GM15510 (cell line): ENCODE results near the gene CD163L1.

Experiments
- POLR2A ChIP-seq: IDR thresholded peaks from 3 replicates; pipeline ENCODE4 v1.6.1; 2011; ENCODE audit warnings: borderline replicate concordance; ENCODE audit not compliant: insufficient read length; ENCODE audit errors: extremely low read depth

CD163L1 gene

DNA sequence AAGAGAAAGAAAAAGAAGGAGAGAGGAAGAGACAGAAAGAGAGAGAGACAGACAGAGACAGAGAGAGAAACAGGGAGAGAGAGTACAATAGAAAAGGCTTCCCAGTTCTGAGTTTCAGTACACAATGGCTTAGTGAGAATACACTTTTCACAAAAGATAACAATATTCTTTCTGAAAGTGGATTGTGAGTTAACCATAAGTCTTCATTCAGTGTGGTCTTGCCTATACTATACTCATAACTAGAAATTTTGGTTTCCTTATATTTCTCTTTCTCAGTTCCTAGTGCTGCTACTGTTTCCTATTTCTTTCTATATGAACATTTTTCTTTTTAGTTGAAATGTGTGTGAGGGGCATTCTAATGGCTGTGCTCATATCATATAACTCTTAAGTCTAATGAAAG, 9.3 kb downstream of the CD163L1 start:
- TF ChIP-seq POLR2A = no peak

DNA sequence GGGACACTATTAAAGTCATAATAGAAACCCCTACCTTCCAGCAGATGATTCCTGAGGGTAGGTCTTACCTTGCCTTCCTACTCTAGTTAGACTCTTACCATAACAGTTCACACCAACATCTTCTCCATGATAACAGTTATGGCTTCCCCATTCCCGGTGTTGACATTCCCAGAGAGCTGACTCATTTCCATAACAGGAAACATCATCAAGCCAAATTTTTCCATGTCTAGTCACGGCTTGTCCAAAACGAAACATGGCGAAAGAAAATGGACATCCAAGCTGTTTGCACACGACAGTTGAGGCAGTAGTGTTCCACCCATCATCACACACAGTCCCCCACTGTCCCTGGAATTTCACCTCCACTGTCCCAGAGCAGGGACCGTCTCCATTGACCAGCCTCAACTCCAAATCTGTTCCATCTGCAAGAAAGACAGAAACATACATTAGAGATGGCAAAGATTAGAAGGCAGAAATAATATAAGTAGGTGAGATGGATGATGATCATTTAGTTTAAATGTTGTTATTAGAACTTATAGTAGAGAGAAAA, 10.6 kb downstream of the CD163L1 start:
- TF ChIP-seq POLR2A = no peak

DNA sequence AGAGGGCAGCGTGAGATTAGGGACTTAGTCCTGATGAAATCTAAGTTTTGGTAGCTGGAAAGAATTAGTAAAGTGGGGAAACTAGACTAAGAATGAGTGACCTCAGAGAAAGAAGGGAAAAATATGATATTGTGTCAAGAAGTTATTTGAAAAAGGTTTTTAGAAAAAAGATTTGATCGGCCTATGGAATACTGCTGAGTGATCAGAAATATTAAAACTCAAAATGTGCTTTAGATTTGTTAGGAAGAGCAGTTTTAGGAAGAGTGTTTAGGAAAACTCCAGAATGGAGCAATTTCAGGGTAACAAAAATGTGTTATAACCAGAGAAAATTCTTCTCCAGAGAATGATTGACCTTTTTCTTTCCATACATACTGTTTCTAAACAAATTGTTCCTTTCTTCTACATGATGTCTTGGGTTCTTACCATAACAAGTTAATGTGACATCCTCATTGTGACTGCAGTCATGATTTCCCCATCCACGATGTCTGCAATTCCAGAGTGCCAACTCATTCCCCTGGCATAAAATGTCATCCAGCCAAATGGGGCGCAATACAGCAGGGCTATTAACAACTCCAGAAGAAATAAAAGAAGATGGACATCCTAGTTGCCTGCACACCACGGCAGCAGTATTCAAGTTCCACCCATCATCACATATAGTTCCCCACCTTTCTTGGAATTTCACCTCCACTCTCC, 11.8 kb downstream of the CD163L1 start:
- TF ChIP-seq POLR2A = no peak

DNA sequence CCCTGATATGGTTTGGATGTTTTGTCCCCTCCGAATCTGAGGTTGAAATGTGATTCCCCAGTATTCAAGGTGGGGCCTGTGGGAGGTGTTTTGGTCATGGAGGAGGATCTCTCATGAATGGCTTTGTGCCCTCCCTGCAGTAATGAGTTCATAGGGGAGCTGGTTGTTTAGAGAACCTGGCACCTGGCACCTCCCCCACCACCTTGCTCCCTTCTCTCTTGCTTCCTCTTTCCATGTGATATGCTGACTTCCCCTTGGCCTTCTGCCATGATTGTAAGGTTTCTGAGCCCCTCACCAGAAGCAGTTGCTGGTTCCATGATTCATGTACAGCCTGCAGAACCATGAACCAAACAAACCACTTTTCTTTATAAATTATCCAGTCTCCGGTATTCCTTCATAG, 32.6 kb downstream of the CD163L1 start:
- no peak for TF ChIP-seq POLR2A

DNA sequence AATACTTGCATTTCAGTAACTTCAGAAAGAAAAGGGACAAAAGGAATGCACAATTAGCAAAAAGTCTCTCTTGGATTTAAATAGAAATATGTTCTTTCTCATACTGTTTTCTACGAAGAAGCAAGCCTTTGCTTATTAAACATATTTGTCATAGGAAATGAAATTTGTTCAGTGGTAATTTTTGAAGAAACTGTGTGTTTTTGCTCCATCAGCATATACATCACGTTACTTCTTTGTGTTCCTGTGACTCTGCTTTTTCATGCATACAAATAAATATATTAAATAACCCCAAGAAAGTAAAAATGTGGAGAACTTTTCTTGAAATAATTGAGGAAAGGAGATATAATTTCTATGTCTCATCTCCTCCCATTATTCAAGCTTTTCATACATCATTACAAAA, 39.7 kb downstream of the CD163L1 start:
- no peak for TF ChIP-seq POLR2A

DNA sequence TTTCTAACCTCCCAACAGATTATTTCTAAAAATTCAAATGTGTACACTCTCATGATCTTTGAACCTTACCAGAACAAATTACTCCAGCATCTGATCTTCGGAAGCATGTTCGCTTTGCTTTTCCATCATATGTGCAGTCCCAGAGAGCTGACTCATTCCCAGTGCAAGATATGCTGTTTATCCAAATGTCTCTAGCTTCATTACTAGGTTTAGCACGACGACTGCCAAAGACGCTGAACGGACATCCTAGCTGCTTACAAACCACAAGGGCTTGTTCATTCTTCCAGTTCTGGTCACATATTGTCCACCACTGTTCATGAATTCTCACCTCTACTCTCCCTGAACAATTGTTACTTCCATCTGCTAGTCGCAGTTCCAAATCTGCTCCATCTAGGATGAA, 40.5 kb downstream of the CD163L1 start:
- TF ChIP-seq POLR2A = no peak

DNA sequence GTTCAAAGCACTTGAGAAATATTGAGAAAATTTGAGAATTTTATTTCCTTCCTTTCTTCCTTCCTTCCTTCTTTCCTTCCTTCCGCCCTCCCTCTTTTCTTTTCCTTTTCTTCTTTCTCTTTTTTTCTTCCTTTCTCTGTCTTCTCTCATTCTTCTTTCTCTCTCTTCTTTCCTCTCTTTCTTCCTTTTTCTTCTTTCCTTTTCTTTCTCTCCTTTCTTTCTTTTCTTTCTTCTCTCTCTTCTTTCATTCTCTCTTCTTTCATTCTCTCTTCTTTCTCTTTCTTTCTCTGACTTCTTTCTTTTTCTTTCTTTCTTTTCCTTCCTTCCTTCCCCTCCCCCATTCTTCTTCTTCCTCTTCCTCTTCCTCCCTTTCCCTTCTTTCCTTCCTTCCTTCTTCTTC, 44.9 kb downstream of the CD163L1 start:
- no peak for TF ChIP-seq POLR2A

DNA sequence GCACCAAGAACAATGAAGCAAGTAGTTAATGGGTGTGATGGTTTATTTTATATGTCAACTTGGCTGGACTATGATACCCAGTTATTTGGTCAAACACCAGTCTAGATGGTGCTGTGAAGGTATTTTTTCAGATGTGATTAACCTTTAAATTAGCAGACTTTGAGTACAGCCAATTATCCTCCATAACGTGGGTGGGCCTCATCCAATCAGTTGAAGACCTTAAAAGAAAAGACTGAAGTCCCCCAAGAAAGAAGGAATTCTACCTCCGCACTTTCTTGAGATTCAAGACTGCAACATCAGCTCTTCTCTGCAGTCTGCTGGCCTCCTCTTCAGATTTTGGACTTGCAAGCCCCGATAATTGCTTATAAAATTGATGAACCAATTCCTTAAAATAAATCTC, 47.5 kb downstream of the CD163L1 start:
- TF ChIP-seq POLR2A = no peak

DNA sequence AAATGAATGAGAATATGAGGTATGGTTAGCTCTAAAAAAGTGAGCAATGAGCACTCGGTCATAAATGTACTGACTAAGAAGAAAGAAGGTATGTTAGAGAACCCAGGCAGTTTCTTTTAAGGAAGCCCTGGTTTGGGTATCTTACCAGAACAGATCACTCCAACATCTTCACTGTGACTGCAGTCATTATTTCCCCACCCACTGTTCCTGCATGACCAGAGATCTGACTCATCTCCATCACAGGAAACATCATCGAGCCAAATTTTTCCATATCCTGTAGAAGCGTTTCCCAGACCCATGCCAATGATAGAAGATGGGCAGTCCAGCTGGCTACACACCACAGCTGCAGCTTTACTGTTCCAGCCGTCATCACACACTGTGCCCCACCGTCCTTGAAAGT, 48.0 kb downstream of the CD163L1 start:
- no peak for TF ChIP-seq POLR2A

DNA sequence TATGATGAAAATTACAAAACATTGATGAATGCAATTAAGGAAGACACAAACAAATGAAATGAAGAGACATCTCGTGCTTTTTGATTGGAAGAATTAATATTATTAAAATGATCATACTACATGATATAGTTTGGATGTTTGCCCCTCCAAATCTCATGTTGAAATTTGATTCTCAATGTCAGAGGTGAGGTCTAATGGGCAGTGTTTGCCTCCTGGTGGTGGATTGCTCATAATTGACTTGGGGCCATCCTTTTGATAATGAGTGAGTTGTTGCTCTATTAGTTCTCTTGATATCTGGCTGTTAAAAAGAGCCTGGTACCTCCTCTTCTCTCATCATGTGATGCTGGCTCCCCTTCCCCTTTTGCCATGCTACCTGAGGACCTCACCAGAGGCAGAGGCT, 56.7 kb downstream of the CD163L1 start:
- TF ChIP-seq POLR2A = no peak

DNA sequence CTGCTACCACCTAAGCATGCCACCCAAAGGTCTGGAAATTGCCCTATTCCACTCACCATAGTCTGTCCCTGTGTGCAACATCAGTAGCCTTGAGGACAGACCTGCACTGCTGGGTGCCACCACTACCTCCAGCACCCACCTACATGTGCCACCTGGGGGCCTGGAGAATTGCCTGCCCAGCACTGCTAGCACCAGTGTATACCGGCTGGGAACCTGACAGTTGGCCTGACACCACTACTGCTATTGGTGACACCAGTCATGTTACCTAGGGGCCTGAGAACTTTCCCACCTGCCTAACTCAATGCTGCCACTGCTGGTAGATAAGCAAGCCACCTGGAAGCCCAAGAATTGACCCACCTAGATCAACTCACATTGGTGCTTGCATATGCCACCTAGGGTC, 60.8 kb downstream of the CD163L1 start:
- TF ChIP-seq POLR2A = no peak

DNA sequence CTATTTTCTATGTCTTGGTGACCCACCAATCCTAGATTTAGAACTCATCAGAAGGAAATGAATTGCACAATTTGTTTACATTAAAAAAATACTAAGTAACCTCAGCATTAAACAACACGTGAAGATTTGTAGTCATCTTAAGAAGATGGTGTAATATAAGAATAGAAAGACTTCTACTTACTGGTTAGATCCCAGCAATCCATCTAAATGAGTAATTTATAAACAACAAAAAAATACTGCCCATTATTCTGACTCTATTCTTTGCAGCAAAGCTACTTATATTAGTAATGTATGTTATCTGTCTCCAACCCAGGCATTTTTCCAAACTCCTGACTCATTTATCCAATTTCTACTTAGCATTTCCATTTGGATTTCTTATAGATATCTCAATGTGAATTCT, 67.8 kb downstream of the CD163L1 start:
- TF ChIP-seq POLR2A = no peak

DNA sequence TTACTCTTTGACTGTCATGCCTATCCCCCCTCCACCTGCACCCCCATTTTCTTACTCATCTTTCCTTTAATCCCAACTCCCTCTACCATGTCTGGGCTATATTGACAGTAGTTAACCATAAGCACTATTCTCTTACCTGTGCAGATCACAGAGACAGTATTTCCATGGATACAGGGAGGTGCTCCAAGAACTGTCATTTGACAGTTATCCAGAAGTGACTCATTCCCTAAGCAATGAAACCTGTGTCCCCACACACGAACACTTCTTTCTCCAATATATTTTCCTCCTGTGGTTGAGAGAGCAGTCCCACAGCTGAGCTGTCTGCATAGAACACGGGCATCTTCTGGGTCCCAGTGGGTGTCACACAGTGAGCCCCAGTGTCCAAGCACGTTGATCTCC, 68.8 kb downstream of the CD163L1 start:
- no peak for TF ChIP-seq POLR2A

DNA sequence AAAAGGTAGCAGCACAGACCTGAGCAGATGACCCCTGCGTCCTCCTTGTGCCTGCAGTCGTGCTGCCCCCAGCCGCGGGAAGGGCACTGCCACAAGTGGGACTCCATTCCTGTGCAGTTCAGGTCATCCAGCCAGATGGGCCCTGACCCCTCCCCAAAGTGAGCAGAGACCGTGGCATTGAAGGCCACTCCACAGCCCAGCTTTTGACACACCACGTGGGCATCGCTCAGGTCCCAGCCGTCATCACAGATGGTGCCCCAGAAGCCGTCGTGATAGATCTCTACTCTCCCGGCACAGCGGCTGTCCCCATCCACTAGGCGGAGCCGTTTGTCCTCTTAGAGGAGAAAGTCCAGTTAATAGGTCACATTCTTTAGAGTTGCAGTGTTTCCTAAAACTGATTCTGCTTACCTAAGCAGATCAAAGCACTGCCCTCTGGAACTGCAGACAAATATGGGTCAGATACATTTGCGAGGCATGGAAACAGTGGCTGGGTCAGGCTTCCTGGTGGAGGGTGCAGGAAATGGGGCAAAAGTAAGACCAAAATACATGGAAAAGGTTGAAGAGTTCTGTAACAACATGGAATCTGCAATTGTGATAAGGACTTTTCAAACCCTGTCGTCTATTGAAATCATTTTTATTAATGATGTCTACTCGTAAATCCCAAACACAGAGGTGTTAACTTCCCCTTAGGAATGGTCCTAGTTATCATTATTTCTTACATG, 69.4 kb downstream of the CD163L1 start:
- TF ChIP-seq POLR2A = no peak

DNA sequence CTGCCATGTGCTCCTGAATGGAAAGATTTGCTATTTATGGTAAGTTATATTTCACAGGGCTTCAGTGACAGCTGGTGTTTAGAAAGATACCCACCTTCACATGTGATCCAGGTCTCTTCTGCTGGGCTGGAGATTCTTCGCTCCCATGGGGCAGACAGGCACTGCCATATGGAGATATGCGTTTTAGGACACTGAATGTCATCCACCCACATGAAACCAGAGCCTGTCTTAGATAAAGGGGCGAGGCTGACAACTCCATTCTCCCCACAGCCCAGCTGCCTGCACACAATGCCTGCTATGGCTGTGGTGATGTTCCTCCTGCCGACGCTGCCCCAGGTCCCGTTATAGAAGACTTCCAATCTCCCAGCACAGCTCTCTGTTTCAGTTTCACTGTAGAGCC, 70.7 kb downstream of the CD163L1 start:
- TF ChIP-seq POLR2A = no peak

DNA sequence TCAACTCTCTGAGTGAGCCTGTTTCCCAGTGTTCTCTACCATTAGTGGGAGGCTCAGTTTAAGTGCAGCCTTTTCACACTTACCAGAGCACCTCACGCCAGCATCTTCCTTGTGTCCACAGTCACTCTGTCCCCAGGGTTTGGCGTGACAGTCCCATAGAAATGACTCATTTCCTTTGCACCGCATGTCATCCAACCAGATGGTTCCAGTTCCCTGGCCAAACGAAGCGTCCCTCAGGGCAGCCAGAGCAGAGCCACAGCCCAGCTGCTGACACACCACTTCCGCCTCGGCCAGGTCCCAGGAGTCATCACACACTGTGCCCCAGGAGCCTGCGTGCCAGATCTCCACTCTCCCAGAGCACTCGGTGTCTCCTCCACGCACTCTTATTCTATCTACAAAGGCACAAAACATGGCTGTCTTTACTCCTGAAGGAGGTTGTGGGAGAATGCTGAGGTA, 74.7 kb downstream of the CD163L1 start:
- no peak for TF ChIP-seq POLR2A

DNA sequence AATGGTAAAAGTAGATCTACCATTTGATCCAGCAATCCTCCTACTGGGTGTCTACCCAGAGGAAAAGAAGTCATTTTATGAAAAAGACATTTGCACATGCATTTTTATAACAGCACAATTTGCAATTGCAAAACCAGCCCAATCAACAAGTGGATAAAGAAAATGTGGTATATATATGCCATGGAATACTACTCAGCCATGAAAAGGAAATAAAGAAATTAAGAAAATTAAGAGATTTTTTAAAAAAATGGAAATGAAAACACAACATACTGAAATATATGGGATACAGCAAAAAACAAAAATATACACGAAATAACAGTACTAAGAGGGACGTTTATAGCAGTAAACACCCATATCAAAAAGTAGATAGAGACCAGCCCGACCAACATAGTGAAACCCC, 81.2 kb downstream of the CD163L1 start:
- no peak for TF ChIP-seq POLR2A

DNA sequence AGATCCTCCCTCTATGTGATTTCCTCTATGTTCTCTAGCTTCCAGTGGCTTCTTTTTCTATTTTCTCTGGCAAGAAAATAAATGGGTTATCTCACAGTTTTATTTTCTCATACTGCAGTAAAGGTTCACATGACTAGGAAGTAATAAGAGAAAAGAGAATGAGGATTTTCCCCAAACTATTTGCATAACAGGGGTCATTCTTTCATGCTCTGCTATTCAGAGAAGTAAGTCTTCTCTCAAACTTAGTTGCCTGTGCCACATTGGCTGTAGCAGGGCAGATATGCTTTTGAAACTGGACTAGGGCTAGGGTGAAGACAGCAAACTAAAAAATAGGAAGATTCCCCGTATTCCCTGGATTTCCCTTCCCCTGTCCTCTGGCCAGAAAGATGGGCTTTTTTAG, 82.7 kb downstream of the CD163L1 start:
- no peak for TF ChIP-seq POLR2A
